K562 (cell line): Measurements from ENCODE around the gene MRNIP. TPM values are rescaled to one million over a fixed set of nuclear protein-coding genes. Genes with fewer than 3 reads are reported as not detected.
A peak's percentile ranks its signal among the peaks of the same experiment; 100 is the strongest.

Experiments used
- ATAC-seq: fragments of 200-7000 bp; cut with Tn5 transposase; 3 replicates; pipeline ENCODE4 v1.9.1; 2020; ENCODE audit warnings: moderate library complexity
- BruUV-seq: library from RNA; stranded (reverse); fragments of 400-500 nt; replicated peaks from 2 replicates; lab custom pipeline; 2021; lab: Mats Ljungman, UMichigan
- CTCF ChIA-PET: fragments of 300-600 bp; formaldehyde crosslinking; extraction: SDS; loops from one replicate; lab custom pipeline; 2021; ENCODE audit warnings: low intra/inter-chr PET ratio; lab: Yijun Ruan, JAX
- POLR2A ChIA-PET: fragments of 300-600, 350-650 bp; sonication (Branson Sonifier 250); formaldehyde crosslinking; extraction: SDS; loops from one replicate; lab custom pipeline; 2021; ENCODE audit warnings: antibody characterized with exemption, inconsistent platforms; lab: Yijun Ruan, JAX
- DNase-seq, 4 experiments: peaks; one replicate each; pipeline versions ENCODE4 v3.0.0 to v3.0.0-alpha.2; 2011 to 2018; ENCODE audit warnings: low spot score in 3 of 4, mixed read lengths in 3 of 4; ENCODE audit errors: extremely low read depth in 1 of 4
- FAIRE-seq: peaks from 2 replicates; lab custom pipeline; 2011; peaks lifted over from hg19 to GRCh38; lab: Jason Lieb, UNC
- H2AFZ ChIP-seq: 2 replicates; pipeline ENCODE4 v1.6.0; 2011; ENCODE audit warnings: low read depth, low read length, control low read depth, inconsistent platforms
- H3K27ac ChIP-seq: fragments of 200-600 bp; 3 replicates; pipeline ENCODE4 v1.8.0; 2011; ENCODE audit warnings: low read depth, mild to moderate bottlenecking, control low read depth, inconsistent platforms, low read length, moderate library complexity, mixed read lengths; ENCODE audit errors: extremely low read depth
- H3K27me3 ChIP-seq, 2 experiments: fragments of 300-600 bp in 1 of 2; 2 replicates in 1 of 2; 3 replicates in 1 of 2; pipeline versions ENCODE4 v1.6.0 to v1.8.0; 2011; ENCODE audit warnings: inconsistent platforms in 2 of 2, low read length in 2 of 2, mild to moderate bottlenecking in 1 of 2, mixed read lengths in 1 of 2, moderate library complexity in 1 of 2; ENCODE audit not compliant: control insufficient read depth in 2 of 2, insufficient read depth in 2 of 2
- H3K36me3 ChIP-seq: fragments of 300-600 bp; 3 replicates; pipeline ENCODE4 v1.8.0; 2011; ENCODE audit warnings: mild to moderate bottlenecking, low read length, inconsistent platforms; ENCODE audit not compliant: control insufficient read depth, insufficient read depth
- H3K4me1 ChIP-seq, 2 experiments: fragments of 200-600 bp in 1 of 2; replicated peaks in 1 of 2; 2 replicates in 1 of 2; 3 replicates in 1 of 2; pipeline versions ENCODE4 v1.5.1 to v1.8.0; 2011; ENCODE audit warnings: inconsistent platforms in 2 of 2, low read length in 2 of 2, mild to moderate bottlenecking in 1 of 2, mixed read lengths in 1 of 2, moderate library complexity in 1 of 2; ENCODE audit not compliant: control insufficient read depth in 2 of 2, insufficient read depth in 2 of 2
- H3K4me2 ChIP-seq: 2 replicates; pipeline ENCODE4 v1.6.1; 2011; ENCODE audit warnings: low read length, control low read depth, inconsistent platforms, mixed read lengths; ENCODE audit not compliant: insufficient read depth
- H3K4me3 ChIP-seq: fragments of 200-600 bp; sonication (generic), shearing (Covaris generic); 2 replicates; pipeline ENCODE4 v1.5.1; 2016; ENCODE audit warnings: control low read depth, inconsistent platforms
- H3K79me2 ChIP-seq: fragments of 200-600 bp; 3 replicates; pipeline ENCODE4 v1.8.0; 2011; ENCODE audit warnings: low read length, inconsistent platforms; ENCODE audit not compliant: control insufficient read depth, insufficient read depth
- H3K9ac ChIP-seq, 2 experiments: 2 replicates each; pipeline versions ENCODE4 v1.6.0 to v1.6.1; 2011; ENCODE audit warnings: low read depth in 2 of 2, low read length in 2 of 2, control low read depth in 1 of 2, inconsistent platforms in 1 of 2, mild to moderate bottlenecking in 1 of 2, mixed read lengths in 1 of 2; ENCODE audit not compliant: insufficient read depth in 1 of 2
- H3K9me1 ChIP-seq: one replicate; pipeline ENCODE4 v1.6.0; 2011; ENCODE audit warnings: inconsistent platforms, mild to moderate bottlenecking, low read length, moderate library complexity; ENCODE audit not compliant: control insufficient read depth, insufficient read depth
- H3K9me3 ChIP-seq: replicated peaks from 2 replicates; pipeline ENCODE4 v1.5.1; 2011; ENCODE audit warnings: low read depth, low read length, inconsistent platforms; ENCODE audit not compliant: control insufficient read depth, insufficient read depth
- H4K20me1 ChIP-seq: replicated peaks from 2 replicates; pipeline ENCODE4 v1.6.1; 2011; ENCODE audit warnings: low read length, inconsistent platforms, mixed read lengths; ENCODE audit not compliant: control insufficient read depth, insufficient read depth
- CBX5 ChIP-seq: IDR thresholded peaks from 2 replicates; pipeline ENCODE4 v1.6.1; 2014; ENCODE audit warnings: low read depth, borderline replicate concordance
- CREBBP ChIP-seq: IDR thresholded peaks from one replicate; pipeline ENCODE4 v1.6.1; 2012; ENCODE audit warnings: low read depth, mild to moderate bottlenecking, control low read depth, inconsistent platforms, low read length
- HMG20A ChIP-seq: fragments of 450-650 bp; formaldehyde crosslinking; conservative IDR thresholded peaks from 2 replicates; pipeline ENCODE4 v1.4.0; 2020; ENCODE audit warnings: mild to moderate bottlenecking, mixed read lengths
- NELFE ChIP-seq: IDR thresholded peaks from 2 replicates; pipeline ENCODE4 v1.6.1; 2011; ENCODE audit warnings: mild to moderate bottlenecking; ENCODE audit not compliant: insufficient read depth, insufficient read length
- ZBTB5 ChIP-seq: fragments of 450-650 bp; IDR thresholded peaks from 2 replicates; pipeline ENCODE4 v1.6.1; 2017; ENCODE audit warnings: antibody characterized with exemption
- ZC3H8 ChIP-seq: fragments of 450-650 bp; IDR thresholded peaks from 2 replicates; pipeline ENCODE4 v1.6.1; 2017
- ZFP1 ChIP-seq: fragments of 450-650 bp; formaldehyde crosslinking; IDR thresholded peaks from 2 replicates; pipeline ENCODE4 v1.4.0; 2020; ENCODE audit warnings: mild to moderate bottlenecking, mixed read lengths
- ZNF134 ChIP-seq: fragments of 250-450 bp; sonication (Bioruptor Pico); conservative IDR thresholded peaks from 2 replicates; pipeline ENCODE4 v1.4.0; 2020
- ZNF239 ChIP-seq: fragments of 250-450 bp; sonication (Bioruptor Pico); IDR thresholded peaks from 2 replicates; pipeline ENCODE4 v1.4.0; 2020; ENCODE audit warnings: mild to moderate bottlenecking
- ZNF512 ChIP-seq: IDR thresholded peaks from 2 replicates; pipeline ENCODE4 v1.6.1; 2016; ENCODE audit warnings: missing genetic modification characterization, missing compliant biosample characterization
- ZNF589 ChIP-seq: fragments of 200-800 bp; sonication (Bioruptor generic); IDR thresholded peaks from 2 replicates; pipeline ENCODE4 v1.6.1; 2016; ENCODE audit warnings: low read depth, missing genetic modification characterization, missing compliant biosample characterization
- ZNF785 ChIP-seq: fragments of 250-450 bp; sonication (Bioruptor Pico); IDR thresholded peaks from 2 replicates; pipeline ENCODE4 v1.4.0; 2020; ENCODE audit warnings: mild to moderate bottlenecking
- WGBS: fragments of 100-300 bp; shearing (Covaris generic); methylation state at CpG from one replicate; pipeline ENCODE4 v1.1.6; 2016; ENCODE audit warnings: low coverage, mixed read lengths; ENCODE audit not compliant: insufficient coverage; ENCODE audit errors: missing lambda C conversion rate; 5-methylcytosine and 5-hydroxymethylcytosine counted together
- in situ Hi-C: fragments of 300-500 bp; cut with MboI; formaldehyde crosslinking; loops from 4 replicates; pipeline ENCODE4 v1.15.0; 2018; ENCODE audit warnings: inconsistent platforms, mixed read lengths
- intact Hi-C: fragments of 100-400 bp; cut with micrococcal nuclease; formaldehyde crosslinking; loops from 2 replicates; pipeline ENCODE4 v1.14.2; 2022
- polyA plus RNA-seq, 8 experiments: library from polyadenylated mRNA; depleted of rRNA in 4 of 8; stranded (reverse) in 5 of 8; unstranded in 3 of 8; fragments of >200 nt; fragmentation: Nextera tagmentation in 2 of 8; fragmentation: Illumina TruSeq in 1 of 8; extraction: Ambion mirVana in 2 of 8; extraction: Trizol in 1 of 8; gene quantifications; 2 replicates each; pipeline versions ENCODE4 v1.2.1 to v1.2.3, GENCODE V29; 2011 to 2014; ENCODE audit warnings: inconsistent platforms in 1 of 8, missing spikeins in 1 of 8
- total RNA-seq, 7 experiments: library from RNA; depleted of rRNA in 6 of 7; stranded (reverse); fragments of >200 nt in 6 of 7; fragmentation: Illumina TruSeq in 2 of 7; extraction: Trizol in 2 of 7; gene quantifications; 2 replicates each; pipeline versions ENCODE4 v1.2.1 to v1.2.3, GENCODE V29; 2011 to 2021; ENCODE audit warnings: low replicate concordance in 1 of 7
- TF ChIP-seq, protein P1 (sequence below), 2 experiments: fragments of 200-800 bp in 1 of 2; sonication (Bioruptor generic) in 1 of 2; sonication (generic) in 1 of 2; formaldehyde crosslinking in 1 of 2; IDR thresholded peaks in 1 of 2; conservative IDR thresholded peaks in 1 of 2; 2 replicates each; pipeline versions ENCODE4 v1.5.0 to v1.6.1; 2016 to 2020; ENCODE audit warnings: missing compliant biosample characterization in 1 of 2, missing genetic modification characterization in 1 of 2, missing genetic modification reagents in 1 of 2
- TF ChIP-seq, protein P2 (sequence below), 2 experiments: fragments of 450-650 bp; conservative IDR thresholded peaks; 2 replicates each; pipeline ENCODE4 v1.6.1; 2017; ENCODE audit warnings: mild to moderate bottlenecking in 2 of 2, moderate library complexity in 2 of 2

The MRNIP gene
- total and polyA plus RNA-seq, 9 of the 15 experiments (the other 6 are each of a cell fraction or from before 2014, with no cell fraction given) = 3.6 to 39.0 (median 16.8) TPM

- FAIRE-seq (no peak), DNase-seq (no peak), ATAC-seq (no peak)
- no peaks in the 10 kb centered on the region for H3K9me1 ChIP-seq
- peaks cover 6 to 25% of the 10 kb centered on the region in 2 experiments; a peak in 4 of 5 replicates for H3K4me1 ChIP-seq
- no peaks in the 10 kb centered on the region for H3K27me3 ChIP-seq
- H3K4me3 ChIP-seq = no peak overlapping the region
- ChIA-PET CTCF (no interaction called here), POLR2A (interaction anchor here (0.7 to 1.1 kb wide), 2 partner anchors 10 to 49 kb away, joined by 3 to 4 read pairs; no protein-coding TSS in a partner anchor)
- H3K27ac ChIP-seq = no peak overlapping the region
- peaks cover 40% of the 10 kb centered on the region; the same call in 2 of the 3 replicates for H3K36me3 ChIP-seq
- no peak for TF ChIP-seq ZC3H8
- TF ChIP-seq ZBTB5 = no peak
- TF ChIP-seq ZFP1 (CRISPR knock-in tag) = no peak
- no peak for TF ChIP-seq ZNF589
- no peak for TF ChIP-seq ZNF512
- TF ChIP-seq, protein P1, sequence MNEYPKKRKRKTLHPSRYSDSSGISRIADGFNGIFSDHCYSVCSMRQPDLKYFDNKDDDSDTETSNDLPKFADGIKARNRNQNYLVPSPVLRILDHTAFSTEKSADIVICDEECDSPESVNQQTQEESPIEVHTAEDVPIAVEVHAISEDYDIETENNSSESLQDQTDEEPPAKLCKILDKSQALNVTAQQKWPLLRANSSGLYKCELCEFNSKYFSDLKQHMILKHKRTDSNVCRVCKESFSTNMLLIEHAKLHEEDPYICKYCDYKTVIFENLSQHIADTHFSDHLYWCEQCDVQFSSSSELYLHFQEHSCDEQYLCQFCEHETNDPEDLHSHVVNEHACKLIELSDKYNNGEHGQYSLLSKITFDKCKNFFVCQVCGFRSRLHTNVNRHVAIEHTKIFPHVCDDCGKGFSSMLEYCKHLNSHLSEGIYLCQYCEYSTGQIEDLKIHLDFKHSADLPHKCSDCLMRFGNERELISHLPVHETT (CRISPR knock-in tag; conservative IDR thresholded peaks at IDR 0.05 in 1 of 2, IDR thresholded peaks at IDR 0.05 in 1 of 2) = no peak
- TF ChIP-seq CREBBP = no peak
- no peak for TF ChIP-seq HMG20A (CRISPR knock-in tag)
- TF ChIP-seq CBX5 = no peak
- TF ChIP-seq ZNF785 (CRISPR knock-in tag) = no peak
- TF ChIP-seq ZNF239 (CRISPR knock-in tag) = no peak
- TF ChIP-seq, protein P2, sequence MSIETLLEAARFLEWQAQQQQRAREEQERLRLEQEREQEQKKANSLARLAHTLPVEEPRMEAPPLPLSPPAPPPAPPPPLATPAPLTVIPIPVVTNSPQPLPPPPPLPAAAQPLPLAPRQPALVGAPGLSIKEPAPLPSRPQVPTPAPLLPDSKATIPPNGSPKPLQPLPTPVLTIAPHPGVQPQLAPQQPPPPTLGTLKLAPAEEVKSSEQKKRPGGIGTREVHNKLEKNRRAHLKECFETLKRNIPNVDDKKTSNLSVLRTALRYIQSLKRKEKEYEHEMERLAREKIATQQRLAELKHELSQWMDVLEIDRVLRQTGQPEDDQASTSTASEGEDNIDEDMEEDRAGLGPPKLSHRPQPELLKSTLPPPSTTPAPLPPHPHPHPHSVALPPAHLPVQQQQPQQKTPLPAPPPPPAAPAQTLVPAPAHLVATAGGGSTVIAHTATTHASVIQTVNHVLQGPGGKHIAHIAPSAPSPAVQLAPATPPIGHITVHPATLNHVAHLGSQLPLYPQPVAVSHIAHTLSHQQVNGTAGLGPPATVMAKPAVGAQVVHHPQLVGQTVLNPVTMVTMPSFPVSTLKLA (conservative IDR thresholded peaks at IDR 0.05) = no peak
- TF ChIP-seq NELFE = no peak
- no peak for TF ChIP-seq ZNF134 (CRISPR knock-in tag)
- in situ Hi-C loops = no loop called here
- no peak overlapping the region for H2AFZ ChIP-seq
- no peaks in the 10 kb centered on the region for H3K9me3 ChIP-seq
- WGBS = 49% methylated on average over 11 of the region's 11 CpGs
- BruUV-seq = no TSS peak
- no peaks in the 10 kb centered on the region for H4K20me1 ChIP-seq
- H3K9ac ChIP-seq = peak overlapping the region in 1 of 2 experiments; percentile 63; a peak in 1 of 4 replicates
- H3K4me2 ChIP-seq = no peak overlapping the region
- intact Hi-C loops = no loop called here
- H3K79me2 ChIP-seq = peaks cover 19% of the 10 kb centered on the region
These were observed 1.7 kb upstream of the MRNIP start for GRCh38 chr5:179860301-179860700.
